UCSD-AML1 (cell line): ENCODE measurements around the gene ZBTB17.

Source experiments
- DNase-seq: peaks from one replicate; lab custom pipeline; 2025; ENCODE audit not compliant: unreplicated experiment; lab: John Stamatoyannopoulos, UW

The ZBTB17 gene

DNA sequence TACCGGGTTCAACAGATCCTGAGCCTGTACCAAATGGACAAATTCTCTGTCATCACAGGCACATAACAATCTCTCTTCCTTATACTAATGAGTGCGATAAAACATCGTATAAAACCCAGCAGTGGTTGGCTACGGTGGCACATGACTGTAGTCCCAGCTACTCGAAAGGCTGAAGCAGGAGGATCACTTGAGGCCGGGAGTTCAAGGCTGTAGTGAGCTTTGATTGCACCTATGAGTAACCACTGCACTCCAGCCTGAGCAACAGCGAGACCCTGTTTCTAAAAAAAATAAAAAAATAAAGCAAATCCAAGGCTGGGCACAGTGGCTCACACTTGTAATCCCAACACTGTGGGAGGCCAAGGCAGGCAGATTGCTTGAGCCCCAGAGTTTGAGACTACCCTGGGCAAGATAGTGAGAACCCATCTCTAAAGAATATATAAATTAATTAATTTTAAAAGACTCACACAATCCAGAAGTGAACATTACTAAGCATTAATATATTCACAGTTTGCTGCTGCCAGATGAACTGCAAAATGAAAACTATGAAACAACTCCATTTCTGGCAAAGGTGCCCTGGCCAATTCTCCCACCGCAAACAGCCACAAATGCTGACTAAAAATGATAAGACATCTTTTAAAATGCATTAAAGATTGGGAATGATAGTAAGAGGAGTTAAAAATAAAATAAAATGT is 13.1 kb downstream of the ZBTB17 start:
- no peak for DNase-seq

GRCh38 chr1:15962176-15962575 is 13.7 kb downstream of the ZBTB17 start:
- DNase-seq = no peak

DNA sequence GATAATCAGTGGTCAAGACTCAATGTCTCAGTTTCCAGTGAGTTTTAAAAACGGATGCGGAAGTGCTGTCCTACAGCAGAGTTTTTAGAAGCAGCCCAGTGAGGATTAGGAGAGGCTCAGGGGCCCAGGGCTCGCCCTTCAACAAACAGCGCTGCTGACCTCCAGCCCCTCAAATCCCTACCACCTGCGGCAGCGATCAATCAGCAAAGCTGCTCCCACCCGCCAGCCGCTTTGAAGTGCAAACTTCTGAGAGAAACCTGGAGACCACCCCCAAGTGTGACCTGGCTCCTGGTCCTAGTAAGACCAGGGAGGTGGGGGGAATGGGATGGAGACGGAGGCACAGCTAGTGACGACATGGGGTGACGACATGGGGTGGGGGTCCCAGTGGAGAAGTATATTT is 14.4 kb downstream of the ZBTB17 start:
- no peak for DNase-seq

GRCh38 chr1:15960808-15961207 is 15.1 kb downstream of the ZBTB17 start:
- DNase-seq = no peak

DNA sequence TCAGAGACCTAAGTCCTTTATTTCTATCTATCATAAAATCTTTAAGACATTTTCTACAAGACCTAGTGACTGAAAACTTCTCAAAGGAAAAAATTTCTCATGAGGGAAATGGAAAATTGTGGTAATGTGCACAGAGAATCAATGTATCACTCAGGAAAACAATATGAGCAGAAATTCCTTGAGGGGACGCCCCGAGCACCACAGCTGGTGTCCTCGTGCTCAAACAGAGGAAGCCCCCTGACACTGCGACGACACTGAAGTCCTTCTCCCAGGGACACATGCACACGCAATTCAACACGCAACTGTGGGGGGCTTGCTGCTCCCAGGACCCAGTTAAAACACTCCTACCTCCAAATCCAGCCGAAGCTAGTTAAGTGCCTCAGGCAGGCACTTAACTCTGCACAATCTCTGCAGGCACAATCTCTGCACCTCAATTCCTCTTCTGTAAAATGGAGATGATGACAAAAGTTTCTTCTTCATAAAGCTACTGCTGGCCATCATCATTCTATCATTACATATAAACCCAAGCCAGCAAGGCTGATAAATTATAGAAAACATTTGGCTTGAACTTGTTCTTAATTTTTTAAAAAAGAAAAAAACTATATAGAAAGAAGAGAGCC is 16.0 kb downstream of the ZBTB17 start:
- DNase-seq = no peak

GRCh38 chr1:15959424-15959823 is 16.5 kb downstream of the ZBTB17 start:
- DNase-seq = no peak

DNA sequence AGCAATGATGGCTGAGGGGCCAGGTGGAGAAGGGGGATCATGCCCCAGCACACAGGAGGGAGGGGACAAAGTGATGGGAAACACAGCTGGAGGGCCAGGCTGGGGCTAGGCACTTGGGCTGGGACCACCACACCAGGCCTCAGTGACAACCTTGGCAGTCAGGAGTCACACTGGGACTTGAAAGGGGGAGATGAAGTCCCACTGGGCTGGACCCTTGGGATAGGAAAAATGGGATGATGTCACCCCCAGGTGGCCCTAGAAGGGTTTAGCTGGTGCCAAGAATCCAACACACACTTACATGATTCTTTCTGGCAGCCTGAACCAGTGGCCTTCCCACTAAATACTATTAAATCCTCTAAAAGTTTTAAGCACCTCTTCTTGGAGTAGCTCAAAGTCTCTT is 17.1 kb downstream of the ZBTB17 start:
- DNase-seq = no peak

DNA sequence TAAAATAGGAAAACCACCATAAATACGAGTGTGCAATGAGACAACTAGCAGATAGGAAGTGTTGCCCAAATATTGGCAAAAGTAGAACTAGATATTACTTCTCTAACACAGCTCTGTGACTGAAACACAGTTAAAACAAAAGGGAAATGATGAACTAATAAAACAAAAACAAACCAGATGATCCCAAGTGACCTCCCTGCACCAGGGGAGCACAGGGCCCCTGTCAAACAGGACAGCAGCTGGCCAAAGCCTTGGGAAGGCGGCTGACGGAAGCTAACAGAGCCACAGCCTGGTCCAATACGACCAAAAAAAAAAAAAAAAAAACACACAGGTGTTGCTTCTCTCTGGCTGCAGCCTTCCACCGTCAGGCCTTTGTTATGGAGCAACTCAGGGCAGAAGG is 17.8 kb downstream of the ZBTB17 start:
- no peak for DNase-seq

DNA sequence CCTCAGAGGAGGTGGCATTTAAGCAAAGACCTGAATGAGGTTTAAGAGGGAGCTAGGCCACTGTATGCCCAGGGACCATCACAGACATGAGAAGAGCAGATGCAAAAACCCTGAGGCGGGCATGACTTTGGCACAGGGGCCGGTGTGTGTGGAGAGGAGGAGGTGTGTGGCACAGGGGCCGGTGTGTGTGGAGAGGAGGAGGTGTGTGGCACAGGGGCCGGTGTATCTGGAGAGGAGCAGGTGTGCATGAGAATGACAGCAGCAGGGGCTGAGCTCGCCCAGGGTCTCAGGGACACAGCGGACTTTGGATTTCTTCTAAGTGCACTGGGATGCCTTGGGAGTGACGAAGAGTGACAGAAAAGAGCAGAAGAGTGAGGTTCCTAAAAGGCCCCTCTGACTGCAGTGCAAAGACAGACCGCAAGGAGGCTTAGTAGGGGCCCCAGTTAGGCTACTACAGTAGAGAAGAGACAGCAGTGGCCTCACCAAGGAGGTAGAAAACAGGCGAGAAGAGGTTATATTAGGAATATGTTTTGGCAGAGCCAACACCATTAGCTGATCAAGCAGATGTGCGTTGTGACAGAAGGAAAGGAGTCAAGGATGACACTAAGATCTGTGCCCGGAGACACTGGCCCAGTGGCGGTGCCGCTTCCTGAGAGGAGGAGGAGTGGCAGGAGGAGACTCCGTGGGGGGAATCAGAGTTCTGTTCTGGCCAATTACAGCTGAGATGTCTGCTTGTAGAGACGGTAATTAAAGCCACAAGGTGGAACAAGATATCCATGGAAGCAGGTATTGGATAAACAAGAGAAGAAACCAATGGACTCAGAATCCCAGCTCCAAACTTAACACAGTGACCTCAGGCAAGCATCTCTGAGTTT is 18.4 kb downstream of the ZBTB17 start:
- no peak for DNase-seq

DNA sequence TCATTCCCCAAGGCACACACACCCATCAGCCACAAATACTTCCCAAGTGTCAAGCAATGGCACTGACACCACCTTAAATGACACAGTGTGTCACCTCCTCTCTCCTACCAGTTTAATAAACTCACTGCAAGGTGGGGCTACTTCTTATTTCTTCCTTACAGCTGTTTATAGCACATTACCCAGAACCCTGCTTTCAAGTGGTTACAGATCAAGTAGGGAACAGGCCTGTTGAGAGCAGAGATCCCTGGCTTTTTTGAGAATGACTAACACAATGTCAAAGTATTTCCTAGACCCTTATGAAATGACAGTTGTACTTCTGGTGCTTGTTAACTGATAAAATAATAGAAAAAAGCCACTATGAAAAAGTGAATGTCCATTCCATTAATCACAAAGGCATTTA is 19.8 kb downstream of the ZBTB17 start:
- DNase-seq = no peak

GRCh38 chr1:15955552-15955951 is 20.3 kb downstream of the ZBTB17 start:
- no peak for DNase-seq

- no peak for DNase-seq
Measured at GRCh38 chr1:15954316-15954715, 21.6 kb downstream of the ZBTB17 start.

GRCh38 chr1:15953791-15954241 is 22.1 kb downstream of the ZBTB17 start:
- DNase-seq = no peak

- DNase-seq = no peak
Measured at GRCh38 chr1:15953294-15953771, 22.6 kb downstream of the ZBTB17 start.

GRCh38 chr1:15952317-15953258 is 23.3 kb downstream of the ZBTB17 start:
- peak; percentile 64 for DNase-seq

GRCh38 chr1:15951341-15952153 is 24.4 kb downstream of the ZBTB17 start:
- DNase-seq = peak; percentile 37

DNA sequence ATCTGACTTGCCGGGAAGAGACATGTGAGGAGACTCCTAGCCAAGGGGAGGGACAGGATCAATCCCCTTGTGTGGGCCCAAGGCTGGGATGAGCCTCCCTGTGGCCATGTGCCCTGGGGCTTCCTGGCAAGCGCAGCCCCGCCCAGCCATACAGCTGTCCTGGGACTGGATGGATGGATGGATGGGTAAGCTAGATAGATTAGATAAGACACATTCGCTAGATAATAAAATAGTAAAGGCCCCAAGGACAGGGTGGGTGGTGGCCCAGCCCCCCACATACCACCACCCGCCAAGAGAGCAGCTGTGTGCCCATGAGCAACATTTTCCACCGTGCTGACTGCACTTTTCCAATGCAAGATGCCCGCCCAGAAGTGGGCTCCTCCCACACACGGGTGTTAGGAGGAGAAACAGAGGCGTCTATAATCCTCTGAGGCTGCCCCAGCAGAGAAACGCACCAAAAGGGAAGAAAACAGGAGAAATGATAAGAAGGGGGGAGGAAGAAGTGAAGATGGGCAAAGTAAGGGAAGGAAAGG is 25.1 kb downstream of the ZBTB17 start:
- peak; percentile 60 for DNase-seq

DNA sequence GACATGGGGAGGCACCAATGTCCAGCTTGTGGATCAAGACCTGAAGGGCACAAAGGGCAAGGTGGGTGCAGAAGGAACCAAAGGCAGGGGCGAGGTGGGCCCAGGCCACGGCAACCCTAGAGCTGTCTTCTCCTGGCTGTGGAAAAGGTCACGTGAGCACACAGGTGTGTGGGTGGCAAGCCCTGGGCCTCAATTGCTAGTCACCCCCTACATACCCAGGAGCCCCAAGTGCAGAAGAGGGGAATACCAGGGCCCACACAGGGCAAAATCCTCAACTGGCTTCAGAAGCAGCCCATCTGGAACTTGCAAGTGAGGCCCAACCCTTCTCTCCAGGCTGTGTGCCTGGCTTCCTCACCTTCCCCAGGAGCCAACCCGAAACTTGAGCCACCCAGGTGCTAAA is 25.6 kb downstream of the ZBTB17 start:
- no peak for DNase-seq

- no peak for DNase-seq
Measured at GRCh38 chr1:15949453-15950245, 26.3 kb downstream of the ZBTB17 start.
